Measurements from ENCODE around the gene CRYBG2. TPM values are rescaled to one million over a fixed set of nuclear protein-coding genes. Genes with fewer than 3 reads are reported as not detected.
"Not testable (repeated sequence)": the region's sequence is repeated elsewhere in the genome, so short reads cannot be mapped to it uniquely, and the experiment has no call there.

CRYBG2 gene
- total RNA-seq, 1 donor from 2014 or later = not detected

GRCh38 chr1:26302733-26303405 lies 51.1 kb downstream of the CRYBG2 start:
- intact Hi-C loops (cut with DNase I) = no loop called here
- no peak for DNase-seq (ENCODE audit: low spot score)

GRCh38 chr1:26300578-26301275 lies 53.2 kb downstream of the CRYBG2 start:
- DNase-seq (ENCODE audit: low spot score) = no peak
- intact Hi-C loops (cut with DNase I) = no loop called here

- no peak for DNase-seq (ENCODE audit: low spot score)
- intact Hi-C loops (cut with DNase I) = no loop called here
These were observed 56.2 kb downstream of the CRYBG2 start for GRCh38 chr1:26297791-26298124.

GRCh38 chr1:26297057-26297790 lies 56.7 kb downstream of the CRYBG2 start:
- DNase-seq (ENCODE audit: low spot score) = no peak

GRCh38 chr1:26296340-26297056 lies 57.4 kb downstream of the CRYBG2 start:
- intact Hi-C loops (cut with DNase I) = no loop called here
- DNase-seq (ENCODE audit: low spot score) = no peak

More at GRCh38 chr1:26297057-26297790, 56.7 kb downstream of the CRYBG2 start:
- intact Hi-C loops (cut with DNase I) = no loop called here

GRCh38 chr1:26295194-26296138 lies 58.5 kb downstream of the CRYBG2 start:
- no peak for DNase-seq (ENCODE audit: low spot score)

GRCh38 chr1:26293911-26294463 lies 59.9 kb downstream of the CRYBG2 start:
- no peak for DNase-seq (ENCODE audit: low spot score)
- intact Hi-C loops (cut with DNase I) = no loop called here

More at GRCh38 chr1:26295194-26296138, 58.5 kb downstream of the CRYBG2 start:
- intact Hi-C loops (cut with DNase I) = no loop called here

- intact Hi-C loops (cut with DNase I); DNase-seq (ENCODE audit: low spot score): not testable (repeated sequence)
These were observed 61.2 kb downstream of the CRYBG2 start for GRCh38 chr1:26292735-26293134.

GRCh38 chr1:26291939-26292338 lies 62.0 kb downstream of the CRYBG2 start:
- no peak for DNase-seq (ENCODE audit: low spot score)
- intact Hi-C loops (cut with DNase I) = no loop called here

GRCh38 chr1:26291433-26291832 lies 62.5 kb downstream of the CRYBG2 start:
- peak; percentile 27 for DNase-seq (ENCODE audit: low spot score)
- intact Hi-C loops (cut with DNase I) = no loop called here

- no peak for DNase-seq (ENCODE audit: low spot score)
- intact Hi-C loops (cut with DNase I) = no loop called here
These were observed 63.1 kb downstream of the CRYBG2 start for GRCh38 chr1:26290882-26291261.

- intact Hi-C loops (cut with DNase I) = no loop called here
- peak; percentile 76 for DNase-seq (ENCODE audit: low spot score)
These were observed 63.6 kb downstream of the CRYBG2 start for GRCh38 chr1:26290122-26290881.

- intact Hi-C loops (cut with DNase I) = loop anchor here (5.0 kb wide), 1 partner anchor 73 kb away; no protein-coding TSS in a partner anchor
- peak; percentile 87 for DNase-seq (ENCODE audit: low spot score)
These were observed 64.5 kb downstream of the CRYBG2 start for GRCh38 chr1:26289158-26290059.

GRCh38 chr1:26288311-26288941 lies 65.5 kb downstream of the CRYBG2 start:
- intact Hi-C loops (cut with DNase I) = loop anchor here (5.0 kb wide), 1 partner anchor 74 kb away; no protein-coding TSS in a partner anchor
- no peak for DNase-seq (ENCODE audit: low spot score)

GRCh38 chr1:26287811-26288210 lies 66.1 kb downstream of the CRYBG2 start:
- no peak for DNase-seq (ENCODE audit: low spot score)
- intact Hi-C loops (cut with DNase I) = loop anchor here (1.0 to 5.0 kb wide), 2 partner anchors 33 to 74 kb away; no protein-coding TSS in a partner anchor

- intact Hi-C loops (cut with DNase I) = loop anchor here (1.0 to 5.0 kb wide), 2 partner anchors 34 to 75 kb away; no protein-coding TSS in a partner anchor
- peak; percentile 15 for DNase-seq (ENCODE audit: low spot score)
These were observed 66.8 kb downstream of the CRYBG2 start for GRCh38 chr1:26287033-26287711.
